ENCODE data around the gene SEBOX.

The SEBOX gene

GRCh38 chr17:28404007-28404406 lies 39.0 kb upstream of the SEBOX start:
- Histone ChIP-seq H3F3A (ENCODE audit: low read depth) (no peaks in the 10 kb centered on the region), H3K79me2 (ENCODE audit: insufficient read depth, low read length) (no peaks in the 10 kb centered on the region), H3K36me3 (ENCODE audit: insufficient read depth, low read length) (no peaks in the 10 kb centered on the region), H3K4me3 (ENCODE audit: low read length, poor library complexity, severe bottlenecking) (no peak overlapping the region), H2AFZ (ENCODE audit: low read length) (no peak overlapping the region), H3K9me3 (ENCODE audit: insufficient read depth, low read depth, low read length) (no peaks in the 10 kb centered on the region), H4K20me1 (ENCODE audit: insufficient read depth, low read length, poor library complexity, severe bottlenecking) (no peaks in the 10 kb centered on the region), H3K27me3 (ENCODE audit: insufficient read depth, low read length, poor library complexity, severe bottlenecking) (no peaks in the 10 kb centered on the region), H3K4me1 (ENCODE audit: insufficient read depth, low read length, poor library complexity, severe bottlenecking) (no peaks in the 10 kb centered on the region), H3K9me2 (replicated peaks; ENCODE audit: low read depth, low read length) (no peaks in the 10 kb centered on the region), H3K4me2 (ENCODE audit: low read depth, low read length, poor library complexity, severe bottlenecking) (no peak overlapping the region), H3K9ac (ENCODE audit: low read depth, low read length, poor library complexity, severe bottlenecking) (no peak overlapping the region)
- TF ChIP-seq, protein P1, sequence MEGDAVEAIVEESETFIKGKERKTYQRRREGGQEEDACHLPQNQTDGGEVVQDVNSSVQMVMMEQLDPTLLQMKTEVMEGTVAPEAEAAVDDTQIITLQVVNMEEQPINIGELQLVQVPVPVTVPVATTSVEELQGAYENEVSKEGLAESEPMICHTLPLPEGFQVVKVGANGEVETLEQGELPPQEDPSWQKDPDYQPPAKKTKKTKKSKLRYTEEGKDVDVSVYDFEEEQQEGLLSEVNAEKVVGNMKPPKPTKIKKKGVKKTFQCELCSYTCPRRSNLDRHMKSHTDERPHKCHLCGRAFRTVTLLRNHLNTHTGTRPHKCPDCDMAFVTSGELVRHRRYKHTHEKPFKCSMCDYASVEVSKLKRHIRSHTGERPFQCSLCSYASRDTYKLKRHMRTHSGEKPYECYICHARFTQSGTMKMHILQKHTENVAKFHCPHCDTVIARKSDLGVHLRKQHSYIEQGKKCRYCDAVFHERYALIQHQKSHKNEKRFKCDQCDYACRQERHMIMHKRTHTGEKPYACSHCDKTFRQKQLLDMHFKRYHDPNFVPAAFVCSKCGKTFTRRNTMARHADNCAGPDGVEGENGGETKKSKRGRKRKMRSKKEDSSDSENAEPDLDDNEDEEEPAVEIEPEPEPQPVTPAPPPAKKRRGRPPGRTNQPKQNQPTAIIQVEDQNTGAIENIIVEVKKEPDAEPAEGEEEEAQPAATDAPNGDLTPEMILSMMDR (conservative IDR thresholded peaks at IDR 0.05; ENCODE audit: low read length), result no peak
- no peak for TF ChIP-seq EZH2phosphoT487 (IDR thresholded peaks at IDR 0.05; ENCODE audit: borderline replicate concordance)

DNA sequence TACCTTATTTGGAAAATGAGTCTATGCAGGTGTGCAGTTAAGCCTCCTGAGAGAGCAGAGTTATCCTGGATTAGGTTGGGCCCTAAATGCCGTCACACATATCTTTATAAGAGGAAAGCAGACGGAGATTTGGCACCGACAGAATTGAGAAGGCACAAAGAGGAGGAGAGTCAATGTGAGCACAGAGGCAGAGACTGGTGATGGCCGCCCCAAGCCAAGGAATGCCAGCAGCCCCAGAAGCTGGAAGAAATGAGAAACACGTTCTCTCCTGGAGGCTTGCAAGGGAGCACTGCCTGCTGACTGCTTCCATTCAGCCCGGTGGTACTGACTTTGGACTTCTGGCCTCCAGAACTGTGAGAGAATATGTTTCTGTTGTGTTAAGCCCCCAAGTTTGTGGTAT lies 37.8 kb upstream of the SEBOX start:
- H3K9ac ChIP-seq (ENCODE audit: low read depth, low read length, poor library complexity, severe bottlenecking), result no peak overlapping the region
- TF ChIP-seq, protein P1 (conservative IDR thresholded peaks at IDR 0.05; ENCODE audit: low read length), result no peak
- TF ChIP-seq EZH2phosphoT487 (IDR thresholded peaks at IDR 0.05; ENCODE audit: borderline replicate concordance), result no peak
- no peak overlapping the region for H3K4me2 ChIP-seq (ENCODE audit: low read depth, low read length, poor library complexity, severe bottlenecking)

GRCh38 chr17:28402224-28402630 lies 37.2 kb upstream of the SEBOX start:
- Histone ChIP-seq H3K4me1 (ENCODE audit: insufficient read depth, low read length, poor library complexity, severe bottlenecking) (no peaks in the 10 kb centered on the region), H3K4me3 (ENCODE audit: low read length, poor library complexity, severe bottlenecking) (no peak overlapping the region), H3K9me3 (ENCODE audit: insufficient read depth, low read depth, low read length) (no peaks in the 10 kb centered on the region), H3K27me3 (ENCODE audit: insufficient read depth, low read length, poor library complexity, severe bottlenecking) (no peaks in the 10 kb centered on the region), H3K79me2 (ENCODE audit: insufficient read depth, low read length) (no peaks in the 10 kb centered on the region), H4K20me1 (ENCODE audit: insufficient read depth, low read length, poor library complexity, severe bottlenecking) (no peaks in the 10 kb centered on the region), H3F3A (ENCODE audit: low read depth) (no peaks in the 10 kb centered on the region), H3K4me2 (ENCODE audit: low read depth, low read length, poor library complexity, severe bottlenecking) (no peak overlapping the region), H3K9me2 (replicated peaks; ENCODE audit: low read depth, low read length) (no peaks in the 10 kb centered on the region), H3K36me3 (ENCODE audit: insufficient read depth, low read length) (no peaks in the 10 kb centered on the region), H2AFZ (ENCODE audit: low read length) (no peak overlapping the region), H3K9ac (ENCODE audit: low read depth, low read length, poor library complexity, severe bottlenecking) (no peak overlapping the region)
- no peak for TF ChIP-seq EZH2phosphoT487 (IDR thresholded peaks at IDR 0.05; ENCODE audit: borderline replicate concordance)
- TF ChIP-seq, protein P1 (conservative IDR thresholded peaks at IDR 0.05; ENCODE audit: low read length), result no peak

More for the DNA sequence above, 37.8 kb upstream of the SEBOX start:
- Histone ChIP-seq H3K36me3 (ENCODE audit: insufficient read depth, low read length) (no peaks in the 10 kb centered on the region), H3F3A (ENCODE audit: low read depth) (no peaks in the 10 kb centered on the region), H3K27me3 (ENCODE audit: insufficient read depth, low read length, poor library complexity, severe bottlenecking) (no peaks in the 10 kb centered on the region), H3K9me2 (replicated peaks; ENCODE audit: low read depth, low read length) (no peaks in the 10 kb centered on the region), H3K4me1 (ENCODE audit: insufficient read depth, low read length, poor library complexity, severe bottlenecking) (no peaks in the 10 kb centered on the region), H2AFZ (ENCODE audit: low read length) (no peak overlapping the region), H3K9me3 (ENCODE audit: insufficient read depth, low read depth, low read length) (no peaks in the 10 kb centered on the region), H3K4me3 (ENCODE audit: low read length, poor library complexity, severe bottlenecking) (no peak overlapping the region), H3K79me2 (ENCODE audit: insufficient read depth, low read length) (no peaks in the 10 kb centered on the region), H4K20me1 (ENCODE audit: insufficient read depth, low read length, poor library complexity, severe bottlenecking) (no peaks in the 10 kb centered on the region)
